ENCODE measurements around the gene ARHGEF9.

Gene ARHGEF9

GRCh38 chrX:63744850-63745394 is 40.1 kb downstream of the ARHGEF9 start:
- DNase-seq, result no peak

GRCh38 chrX:63743596-63743995 is 41.4 kb downstream of the ARHGEF9 start:
- DNase-seq, result no peak

- no peak for DNase-seq
Measured at GRCh38 chrX:63740382-63740781, 44.6 kb downstream of the ARHGEF9 start.

GRCh38 chrX:63739885-63740284 is 45.1 kb downstream of the ARHGEF9 start:
- DNase-seq, result no peak

- no peak for DNase-seq
Measured at GRCh38 chrX:63738696-63739095, 46.3 kb downstream of the ARHGEF9 start.

- no peak for DNase-seq
Measured at GRCh38 chrX:63737131-63737921, 47.7 kb downstream of the ARHGEF9 start.

- no peak for DNase-seq
Measured at GRCh38 chrX:63735882-63736281, 49.1 kb downstream of the ARHGEF9 start.

- DNase-seq, result no peak
Measured at GRCh38 chrX:63720293-63720692, 64.7 kb downstream of the ARHGEF9 start.

GRCh38 chrX:63719633-63720032 is 65.4 kb downstream of the ARHGEF9 start:
- no peak for DNase-seq

- no peak for DNase-seq
Measured at GRCh38 chrX:63718010-63718694, 66.9 kb downstream of the ARHGEF9 start.

- no peak for DNase-seq
Measured at GRCh38 chrX:63713526-63713925, 71.5 kb downstream of the ARHGEF9 start.

- no peak for DNase-seq
Measured at GRCh38 chrX:63708801-63709200, 76.2 kb downstream of the ARHGEF9 start.

- DNase-seq, result no peak
Measured at GRCh38 chrX:63702556-63702955, 82.5 kb downstream of the ARHGEF9 start.

GRCh38 chrX:63686878-63687714 is 97.9 kb downstream of the ARHGEF9 start:
- peak; percentile 45 for DNase-seq

GRCh38 chrX:63680423-63680822 is 104.6 kb downstream of the ARHGEF9 start:
- no peak for DNase-seq

GRCh38 chrX:63679432-63679831 is 105.6 kb downstream of the ARHGEF9 start:
- DNase-seq, result no peak

- DNase-seq, result no peak
Measured at GRCh38 chrX:63675716-63676115, 109.3 kb downstream of the ARHGEF9 start.

GRCh38 chrX:63673896-63674295 is 111.1 kb downstream of the ARHGEF9 start:
- no peak for DNase-seq

GRCh38 chrX:63664741-63665140 is 120.3 kb downstream of the ARHGEF9 start:
- DNase-seq, result no peak

- no peak for DNase-seq
Measured at GRCh38 chrX:63664083-63664482, 120.9 kb downstream of the ARHGEF9 start.

GRCh38 chrX:63661676-63662075 is 123.3 kb downstream of the ARHGEF9 start:
- no peak for DNase-seq

GRCh38 chrX:63658920-63659319 is 126.1 kb downstream of the ARHGEF9 start:
- DNase-seq, result no peak

- DNase-seq, result no peak
Measured at GRCh38 chrX:63657821-63658220, 127.2 kb downstream of the ARHGEF9 start.
